ENCODE data around the gene LDB3. TPM values are rescaled to one million over a fixed set of nuclear protein-coding genes. Genes with fewer than 3 reads are reported as not detected.
A peak's percentile ranks its signal among the peaks of the same experiment; 100 is the strongest.

Gene LDB3
- total RNA-seq, 2 donors from 2014 or later: 0.66 to 0.78 TPM

DNA sequence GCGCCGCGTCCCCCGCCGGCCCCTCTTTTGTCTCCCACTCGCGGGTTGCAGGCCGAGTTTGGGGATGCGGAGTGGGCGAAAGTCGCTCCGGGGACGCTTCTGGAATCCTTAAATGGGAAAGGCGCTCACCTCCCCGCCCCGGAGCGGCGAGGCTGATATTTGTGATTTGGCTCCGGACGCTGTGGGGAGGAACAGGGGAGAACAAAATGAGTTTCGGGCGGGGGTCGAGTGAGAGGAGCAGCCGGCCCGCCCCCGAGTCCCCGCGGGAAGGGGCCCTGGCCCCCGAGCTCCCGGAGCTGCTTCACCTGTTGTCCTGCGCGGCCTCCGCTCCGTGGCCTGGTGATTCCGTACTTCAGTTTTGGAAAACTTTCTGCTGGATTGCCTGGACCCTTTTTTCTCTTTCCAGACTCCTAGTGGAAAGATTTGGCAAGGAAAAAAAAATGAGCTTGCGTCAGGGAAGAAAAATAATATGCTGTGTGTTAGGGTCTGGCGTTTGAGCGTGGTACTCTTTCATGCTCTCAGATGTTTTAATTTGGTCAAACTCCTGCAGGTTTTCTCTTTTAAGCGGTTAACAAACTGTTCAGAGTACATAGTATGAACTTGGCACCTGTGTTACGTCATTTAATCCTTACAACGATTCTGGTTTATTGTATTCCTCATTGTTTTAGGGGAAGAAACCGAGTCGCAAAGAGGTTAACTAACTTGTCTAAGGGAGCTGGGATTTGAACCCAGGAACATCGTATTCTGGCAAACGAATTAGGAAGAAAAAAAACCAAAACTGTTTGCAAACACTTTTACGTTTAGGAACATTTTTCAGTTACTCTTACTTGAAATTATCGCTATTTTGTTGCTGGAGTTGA lies 89.0 kb downstream of the LDB3 start:
- intact Hi-C loops (cut with DNase I): no loop called here
- ATAC-seq (peak; percentile 3), DNase-seq (peak; percentile 33 to 60 (median 39))
- WGBS, 2 donors: 1 to 2% methylated on average over 19 to 44 of the region's 47 CpGs
- Histone ChIP-seq H3K9me3 (no peaks in the 10 kb centered on the region), H3K27ac (peak overlapping the region; percentile 91 to 100 (median 98)), H3K4me1 (peaks cover 41% of the 10 kb centered on the region), H3K4me3 (peak overlapping the region; percentile 16 to 61), H3K36me3 (replicated peaks in 1 of 2; ENCODE audit: insufficient read depth in 1 of 2, low read depth in 2 of 2) (no peaks in the 10 kb centered on the region), H3K27me3 (no peaks in the 10 kb centered on the region)
- TF ChIP-seq, protein P1, sequence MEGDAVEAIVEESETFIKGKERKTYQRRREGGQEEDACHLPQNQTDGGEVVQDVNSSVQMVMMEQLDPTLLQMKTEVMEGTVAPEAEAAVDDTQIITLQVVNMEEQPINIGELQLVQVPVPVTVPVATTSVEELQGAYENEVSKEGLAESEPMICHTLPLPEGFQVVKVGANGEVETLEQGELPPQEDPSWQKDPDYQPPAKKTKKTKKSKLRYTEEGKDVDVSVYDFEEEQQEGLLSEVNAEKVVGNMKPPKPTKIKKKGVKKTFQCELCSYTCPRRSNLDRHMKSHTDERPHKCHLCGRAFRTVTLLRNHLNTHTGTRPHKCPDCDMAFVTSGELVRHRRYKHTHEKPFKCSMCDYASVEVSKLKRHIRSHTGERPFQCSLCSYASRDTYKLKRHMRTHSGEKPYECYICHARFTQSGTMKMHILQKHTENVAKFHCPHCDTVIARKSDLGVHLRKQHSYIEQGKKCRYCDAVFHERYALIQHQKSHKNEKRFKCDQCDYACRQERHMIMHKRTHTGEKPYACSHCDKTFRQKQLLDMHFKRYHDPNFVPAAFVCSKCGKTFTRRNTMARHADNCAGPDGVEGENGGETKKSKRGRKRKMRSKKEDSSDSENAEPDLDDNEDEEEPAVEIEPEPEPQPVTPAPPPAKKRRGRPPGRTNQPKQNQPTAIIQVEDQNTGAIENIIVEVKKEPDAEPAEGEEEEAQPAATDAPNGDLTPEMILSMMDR (IDR thresholded peaks at IDR 0.05): peak in 4 of 7 experiments; percentile 40 to 46 (median 44)
- peak in 2 of 3 donors; percentile 18 to 29 for TF ChIP-seq POLR2A (IDR thresholded peaks at IDR 0.05)

DNA sequence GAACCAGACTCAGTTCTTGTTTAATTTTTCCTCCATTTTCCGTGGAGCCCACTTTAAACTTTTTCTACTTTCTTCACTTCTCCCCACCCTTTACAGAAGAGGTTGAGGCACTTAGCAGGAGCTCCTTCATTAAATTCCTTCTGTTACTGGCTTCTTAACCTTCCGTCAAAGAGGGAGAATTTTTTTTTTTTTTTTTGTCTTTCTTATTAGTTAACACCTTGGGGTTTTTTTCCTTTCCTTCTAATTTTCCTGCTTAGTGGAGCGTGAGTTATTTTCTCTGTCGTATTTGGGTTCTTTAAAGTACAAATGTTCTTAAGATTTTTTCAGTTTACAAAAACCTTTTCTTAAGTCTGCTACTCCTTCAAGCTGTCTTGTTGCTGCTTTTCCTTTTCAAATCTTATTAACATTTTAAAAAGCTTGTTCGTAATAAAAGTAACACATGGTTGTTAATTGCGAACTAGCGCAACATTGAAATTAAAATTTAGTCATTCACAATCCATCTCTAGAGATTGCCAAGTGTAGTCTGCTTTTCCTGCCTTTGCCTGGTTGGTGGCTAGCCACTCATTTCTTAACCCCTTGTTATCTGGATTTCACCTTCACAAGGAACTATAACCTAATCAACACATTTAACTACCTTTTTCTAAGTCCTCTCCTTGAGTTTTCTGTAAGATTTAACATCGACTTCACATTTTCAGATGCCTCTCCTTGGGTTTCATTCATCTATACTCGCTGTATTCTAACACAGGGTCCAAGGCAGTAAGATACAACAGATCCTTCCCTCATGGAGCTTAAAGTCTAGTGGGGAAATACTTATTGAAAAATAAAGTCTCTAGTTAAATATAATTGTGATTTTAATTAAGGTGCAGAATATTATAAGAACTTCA lies 90.1 kb downstream of the LDB3 start:
- Histone ChIP-seq H3K27me3 (no peaks in the 10 kb centered on the region), H3K27ac (peak overlapping the region in 3 of 4 donors; percentile 97 to 100 (median 99)), H3K4me3 (no peak overlapping the region), H3K4me1 (peaks cover 42% of the 10 kb centered on the region), H3K36me3 (replicated peaks in 1 of 2; ENCODE audit: insufficient read depth in 1 of 2, low read depth in 2 of 2) (no peaks in the 10 kb centered on the region), H3K9me3 (no peaks in the 10 kb centered on the region)
- TF ChIP-seq, protein P1 (IDR thresholded peaks at IDR 0.05): no peak
- no peak for TF ChIP-seq POLR2A (IDR thresholded peaks at IDR 0.05)
- ATAC-seq: no peak
- no peak for DNase-seq
- intact Hi-C loops (cut with DNase I): no loop called here
- 21 to 27% methylated on average over 9 of the region's 9 CpGs for WGBS, 2 donors

DNA sequence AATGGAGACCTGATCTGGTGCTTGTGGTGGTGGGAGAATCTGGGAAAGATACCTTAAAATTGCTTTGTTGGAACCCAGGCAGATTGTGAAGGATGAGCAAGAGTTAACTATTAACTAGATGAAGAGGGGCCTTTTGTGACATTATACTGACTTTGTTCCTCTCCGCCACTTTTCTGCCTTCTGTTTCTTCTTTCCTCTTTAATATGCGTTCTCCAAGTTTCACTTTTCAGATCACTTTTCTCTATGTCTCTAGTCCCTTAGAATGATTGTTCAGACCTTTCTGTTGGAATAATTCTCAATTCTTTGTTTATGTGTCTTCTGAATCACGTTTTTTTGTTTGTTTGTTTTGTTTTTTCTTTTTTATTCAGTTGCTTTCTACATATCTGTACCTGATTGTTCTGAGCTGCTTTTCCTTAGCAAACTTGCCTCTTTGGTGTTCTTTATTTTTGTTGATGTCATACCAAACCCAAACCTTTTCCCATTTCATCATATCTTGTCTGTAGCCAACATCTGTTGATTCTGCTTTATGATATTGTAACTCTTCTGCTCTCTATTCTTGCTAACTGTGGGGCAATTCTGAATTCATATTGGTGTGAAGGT lies 90.9 kb downstream of the LDB3 start:
- no peak overlapping the region for H3K4me3 ChIP-seq
- intact Hi-C loops (cut with DNase I): no loop called here
- H3K27me3 ChIP-seq: no peaks in the 10 kb centered on the region
- peak overlapping the region in 1 of 4 donors; percentile 9 for H3K27ac ChIP-seq
- no peaks in the 10 kb centered on the region for H3K9me3 ChIP-seq
- TF ChIP-seq, protein P1 (IDR thresholded peaks at IDR 0.05): no peak
- no peak for TF ChIP-seq POLR2A (IDR thresholded peaks at IDR 0.05)
- WGBS, 2 donors: 52 to 53% methylated on average over 3 of the region's 3 CpGs
- H3K4me1 ChIP-seq: peaks cover 42% of the 10 kb centered on the region
- DNase-seq (no peak), ATAC-seq (no peak)
- H3K36me3 ChIP-seq (replicated peaks in 1 of 2; ENCODE audit: insufficient read depth in 1 of 2, low read depth in 2 of 2): no peaks in the 10 kb centered on the region

DNA sequence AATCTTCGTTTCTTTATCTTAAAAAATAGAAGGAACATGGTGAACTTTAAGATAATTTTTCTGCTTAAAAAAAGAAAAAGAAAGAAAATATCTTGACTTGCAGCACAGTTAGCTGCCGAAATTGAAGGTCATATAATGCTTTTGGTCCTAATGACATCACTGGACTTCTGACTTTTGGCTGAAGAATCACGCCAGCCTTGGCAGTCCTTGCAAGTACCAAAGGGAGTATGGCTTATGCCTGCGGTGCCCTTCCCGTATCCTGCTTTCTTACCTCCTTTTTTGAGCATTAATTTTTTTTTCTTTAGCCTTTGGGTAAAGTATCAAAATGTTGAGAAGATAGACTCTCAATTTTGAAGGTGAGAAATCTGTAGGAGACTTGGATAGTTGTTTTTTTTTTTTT lies 95.1 kb downstream of the LDB3 start:
- Histone ChIP-seq H3K36me3 (replicated peaks in 1 of 2; ENCODE audit: insufficient read depth in 1 of 2, low read depth in 2 of 2) (no peaks in the 10 kb centered on the region), H3K27me3 (no peaks in the 10 kb centered on the region), H3K27ac (no peak overlapping the region), H3K4me3 (no peak overlapping the region), H3K9me3 (no peaks in the 10 kb centered on the region), H3K4me1 (peaks cover 33% of the 10 kb centered on the region)
- 80 to 84% methylated on average over 5 of the region's 5 CpGs for WGBS, 2 donors
- intact Hi-C loops (cut with DNase I): no loop called here
- DNase-seq: no peak
- TF ChIP-seq, protein P1 (IDR thresholded peaks at IDR 0.05): no peak
- no peak for TF ChIP-seq POLR2A (IDR thresholded peaks at IDR 0.05)
- ATAC-seq: no peak
